Natural killer cell (primary cell): ENCODE results near the gene PCLO. TPM values are rescaled to one million over a fixed set of nuclear protein-coding genes. Genes with fewer than 3 reads are reported as not detected.

Experiments
- ATAC-seq, 3 donors: fragments of 150-1000 bp in 2 of 3; fragments of 200-7000 bp in 1 of 3; cut with Tn5 transposase; 1 replicate in 1 of 3; 2 replicates in 2 of 3; pipeline ENCODE4 v1.10.0; 2021; ENCODE audit warnings: mild to moderate bottlenecking in 2 of 3, moderate library complexity in 2 of 3
- DNase-seq, 2 donors: peaks; one replicate each; pipeline versions ENCODE4 v3.0.0 to v3.0.0-alpha.2; 2013 to 2021; ENCODE audit warnings: mixed read lengths in 1 of 2
- H3K27ac ChIP-seq: one replicate; pipeline ENCODE4 v1.5.1; 2013; ENCODE audit warnings: mild to moderate bottlenecking, low read length
- H3K27me3 ChIP-seq: one replicate; pipeline ENCODE4 v1.6.1; 2013; ENCODE audit warnings: low read length; ENCODE audit not compliant: control insufficient read depth, insufficient read depth
- H3K36me3 ChIP-seq: one replicate; pipeline ENCODE4 v1.6.1; 2013; ENCODE audit warnings: low read length; ENCODE audit not compliant: control insufficient read depth, insufficient read depth
- H3K4me1 ChIP-seq: one replicate; pipeline ENCODE4 v1.6.1; 2013; ENCODE audit warnings: low read length; ENCODE audit not compliant: control insufficient read depth, insufficient read depth
- H3K4me3 ChIP-seq: one replicate; pipeline ENCODE4 v1.5.1; 2013; ENCODE audit warnings: low read length
- H3K9me3 ChIP-seq: one replicate; pipeline ENCODE4 v1.6.1; 2013; ENCODE audit warnings: low read length; ENCODE audit not compliant: control insufficient read depth, insufficient read depth
- H3K27ac Mint-ChIP-seq, 2 donors: one replicate each; pipeline ENCODE4 v1.8.0; 2022; ENCODE audit warnings: mild to moderate bottlenecking in 2 of 2, mixed read lengths in 2 of 2, moderate library complexity in 1 of 2
- H3K27me3 Mint-ChIP-seq, 2 donors: one replicate each; pipeline ENCODE4 v1.8.0; 2022; ENCODE audit warnings: low read depth in 2 of 2, mixed read lengths in 2 of 2
- H3K36me3 Mint-ChIP-seq: one replicate; pipeline ENCODE4 v1.8.0; 2022; ENCODE audit warnings: mixed read lengths
- H3K4me1 Mint-ChIP-seq, 2 donors: one replicate each; pipeline ENCODE4 v1.8.0; 2022; ENCODE audit warnings: mixed read lengths in 2 of 2
- H3K4me3 Mint-ChIP-seq: one replicate; pipeline ENCODE4 v1.8.0; 2022; ENCODE audit warnings: mild to moderate bottlenecking, moderate library complexity, mixed read lengths
- H3K9me3 Mint-ChIP-seq, 2 donors: one replicate each; pipeline ENCODE4 v1.8.0; 2022; ENCODE audit warnings: mixed read lengths in 2 of 2
- WGBS: methylation state at CpG from one replicate; pipeline ENCODE4 v1.1.7; 2013; ENCODE audit warnings: missing lambda C conversion rate; ENCODE audit not compliant: insufficient coverage; 5-methylcytosine and 5-hydroxymethylcytosine counted together
- intact Hi-C: fragments of 100-400 bp; cut with micrococcal nuclease; formaldehyde crosslinking; loops from one replicate; pipeline ENCODE4 v1.14.2; 2022
- total RNA-seq, 4 donors: library from RNA; stranded (reverse); fragments of 120-200 nt in 1 of 4; gene quantifications; one replicate each; pipeline versions ENCODE4 v1.2.3 to v1.2.4, GENCODE V29; 2013 to 2022
- TF ChIP-seq, protein P1 (sequence below): fragments of 200-600 bp; IDR thresholded peaks from one replicate; pipeline ENCODE4 v1.8.0; 2022; ENCODE audit warnings: antibody characterized with exemption

Gene PCLO
- total RNA-seq, 3 donors from 2014 or later (not counting 1 experiment from before 2014, with no cell fraction given): not detected

DNA sequence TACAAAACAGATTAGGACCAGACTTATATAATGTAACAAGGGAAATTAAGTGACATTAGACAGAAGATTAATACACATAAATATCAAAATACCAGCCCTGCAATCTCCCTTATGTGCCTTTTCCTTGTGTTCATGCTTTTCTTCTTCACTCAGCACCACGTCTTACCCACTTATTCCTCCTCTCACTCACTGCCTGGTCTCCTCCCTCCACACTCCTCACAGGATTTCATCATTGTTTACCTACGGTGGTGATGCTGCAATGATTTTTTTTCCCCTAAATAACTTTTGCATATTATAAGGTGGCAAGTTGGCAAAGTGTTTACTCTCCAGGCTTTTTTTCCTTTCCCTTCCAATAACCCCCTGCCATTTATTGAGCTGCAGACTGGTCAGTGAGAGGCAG lies 203.2 kb downstream of the PCLO start:
- intact Hi-C loops: no loop called here

DNA sequence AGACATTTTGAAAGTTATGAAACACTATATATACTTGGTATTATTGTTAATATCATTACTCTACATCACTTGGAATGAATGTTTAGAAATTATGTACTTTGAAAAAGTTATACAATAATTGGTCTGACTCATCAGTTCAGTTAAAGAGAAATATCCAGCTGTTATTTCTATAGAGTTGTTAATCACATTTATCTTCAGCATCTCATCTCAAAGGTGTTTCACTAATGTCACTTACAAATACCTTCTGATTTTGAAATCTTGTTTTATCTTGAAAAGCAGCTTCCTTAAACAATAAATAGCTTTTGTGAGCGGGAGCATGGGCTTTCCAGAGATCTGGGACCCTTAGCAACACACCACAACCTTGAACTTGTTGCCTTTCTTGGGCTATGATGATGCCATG lies 205.2 kb downstream of the PCLO start:
- TF ChIP-seq, protein P1, sequence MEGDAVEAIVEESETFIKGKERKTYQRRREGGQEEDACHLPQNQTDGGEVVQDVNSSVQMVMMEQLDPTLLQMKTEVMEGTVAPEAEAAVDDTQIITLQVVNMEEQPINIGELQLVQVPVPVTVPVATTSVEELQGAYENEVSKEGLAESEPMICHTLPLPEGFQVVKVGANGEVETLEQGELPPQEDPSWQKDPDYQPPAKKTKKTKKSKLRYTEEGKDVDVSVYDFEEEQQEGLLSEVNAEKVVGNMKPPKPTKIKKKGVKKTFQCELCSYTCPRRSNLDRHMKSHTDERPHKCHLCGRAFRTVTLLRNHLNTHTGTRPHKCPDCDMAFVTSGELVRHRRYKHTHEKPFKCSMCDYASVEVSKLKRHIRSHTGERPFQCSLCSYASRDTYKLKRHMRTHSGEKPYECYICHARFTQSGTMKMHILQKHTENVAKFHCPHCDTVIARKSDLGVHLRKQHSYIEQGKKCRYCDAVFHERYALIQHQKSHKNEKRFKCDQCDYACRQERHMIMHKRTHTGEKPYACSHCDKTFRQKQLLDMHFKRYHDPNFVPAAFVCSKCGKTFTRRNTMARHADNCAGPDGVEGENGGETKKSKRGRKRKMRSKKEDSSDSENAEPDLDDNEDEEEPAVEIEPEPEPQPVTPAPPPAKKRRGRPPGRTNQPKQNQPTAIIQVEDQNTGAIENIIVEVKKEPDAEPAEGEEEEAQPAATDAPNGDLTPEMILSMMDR: no peak
- no peaks in the 10 kb centered on the region for H3K4me1 Mint-ChIP-seq
- ATAC-seq (no peak), DNase-seq (no peak)
- H3K9me3 ChIP-seq: no peaks in the 10 kb centered on the region
- H3K27ac ChIP-seq: no peak overlapping the region
- no peaks in the 10 kb centered on the region for H3K4me1 ChIP-seq
- 68% methylated on average over 1 of the region's 1 CpG for WGBS
- no peaks in the 10 kb centered on the region for H3K27me3 Mint-ChIP-seq
- no peak overlapping the region for H3K4me3 ChIP-seq
- H3K27me3 ChIP-seq: no peaks in the 10 kb centered on the region
- H3K36me3 Mint-ChIP-seq: no peaks in the 10 kb centered on the region
- H3K9me3 Mint-ChIP-seq: peaks cover 7 to 8% of the 10 kb centered on the region in 2 donors
- H3K4me3 Mint-ChIP-seq: no peak overlapping the region
- H3K36me3 ChIP-seq: no peaks in the 10 kb centered on the region
- no peak overlapping the region for H3K27ac Mint-ChIP-seq
- intact Hi-C loops: no loop called here

More for the DNA sequence above, 203.2 kb downstream of the PCLO start:
- Mint-ChIP-seq H3K27me3 (no peaks in the 10 kb centered on the region), H3K4me1 (no peaks in the 10 kb centered on the region), H3K9me3 (peaks cover 11 to 15% of the 10 kb centered on the region in 2 donors), H3K27ac (no peak overlapping the region), H3K4me3 (no peak overlapping the region), H3K36me3 (no peaks in the 10 kb centered on the region)
- 84% methylated on average over 2 of the region's 2 CpGs for WGBS
- no peaks in the 10 kb centered on the region for H3K4me1 ChIP-seq
- ATAC-seq (no peak), DNase-seq (no peak)
- H3K36me3 ChIP-seq: no peaks in the 10 kb centered on the region
- no peaks in the 10 kb centered on the region for H3K9me3 ChIP-seq
- no peak overlapping the region for H3K27ac ChIP-seq
- no peaks in the 10 kb centered on the region for H3K27me3 ChIP-seq
- no peak overlapping the region for H3K4me3 ChIP-seq
- TF ChIP-seq, protein P1: no peak

DNA sequence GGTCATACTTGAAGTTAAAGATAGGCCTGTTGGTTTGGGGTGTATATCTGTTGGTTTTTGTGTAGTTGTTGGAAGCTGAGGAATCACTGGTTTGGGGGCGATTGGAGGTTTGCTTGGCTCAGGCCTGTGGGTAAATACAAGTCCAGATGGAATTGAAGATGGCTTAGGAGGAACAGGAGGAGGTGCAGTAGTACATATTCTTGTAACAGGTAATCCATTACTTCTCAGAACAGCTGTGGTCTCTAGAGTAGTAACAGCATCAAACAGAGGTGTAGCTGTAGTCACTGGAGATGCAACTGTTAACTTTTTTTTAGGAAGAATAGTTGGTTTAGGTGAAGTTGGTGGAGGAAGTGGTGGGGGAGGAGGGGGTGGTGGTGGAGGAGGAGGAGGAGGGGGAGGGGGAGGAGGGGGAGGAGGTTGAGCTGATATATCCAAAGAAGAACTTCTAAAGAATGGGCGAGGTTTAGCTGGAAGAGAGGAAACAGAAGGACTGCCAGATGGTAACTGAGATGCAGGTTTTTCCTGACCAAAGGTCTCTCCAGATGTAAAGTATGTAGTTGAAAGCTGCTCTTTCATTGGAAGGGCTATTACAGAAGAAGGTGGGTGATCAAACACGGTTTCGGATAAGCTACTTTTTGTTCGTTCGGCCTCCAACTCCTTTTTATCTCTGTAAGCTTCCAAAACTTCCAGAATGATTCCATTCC lies 209.2 kb downstream of the PCLO start:
- no peak overlapping the region for H3K4me3 Mint-ChIP-seq
- intact Hi-C loops: no loop called here
- 86% methylated on average over 6 of the region's 6 CpGs for WGBS
- H3K4me1 ChIP-seq: no peaks in the 10 kb centered on the region
- peaks cover 12 to 15% of the 10 kb centered on the region in 2 donors for H3K9me3 Mint-ChIP-seq
- H3K27ac ChIP-seq: no peak overlapping the region
- H3K9me3 ChIP-seq: peaks cover 23% of the 10 kb centered on the region
- TF ChIP-seq, protein P1: no peak
- H3K27me3 ChIP-seq: no peaks in the 10 kb centered on the region
- H3K36me3 Mint-ChIP-seq: peaks cover 17% of the 10 kb centered on the region
- no peak overlapping the region for H3K27ac Mint-ChIP-seq
- no peaks in the 10 kb centered on the region for H3K4me1 Mint-ChIP-seq
- no peaks in the 10 kb centered on the region for H3K27me3 Mint-ChIP-seq
- no peak overlapping the region for H3K4me3 ChIP-seq
- DNase-seq: no peak
- no peaks in the 10 kb centered on the region for H3K36me3 ChIP-seq
- no peak for ATAC-seq

DNA sequence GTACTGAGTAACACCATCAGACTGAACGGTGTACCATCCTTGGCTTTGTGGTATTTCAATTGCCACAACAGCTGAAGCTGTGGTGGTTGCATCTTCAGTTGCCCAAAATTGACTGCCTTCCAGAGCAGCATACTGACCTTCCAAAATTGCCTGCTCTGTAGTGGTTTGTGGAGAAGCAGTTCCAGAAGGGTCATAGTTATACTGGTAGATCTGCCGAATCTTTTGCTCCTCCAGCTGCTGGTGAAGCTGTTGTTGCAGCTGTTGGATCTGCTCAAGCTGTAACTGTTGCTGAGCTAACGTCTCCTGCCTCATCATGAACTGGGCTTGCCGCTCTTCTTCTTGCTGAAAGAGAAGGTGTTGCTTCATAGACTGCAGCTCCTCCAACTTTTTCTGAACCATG lies 212.2 kb downstream of the PCLO start:
- Histone ChIP-seq H3K4me1 (no peaks in the 10 kb centered on the region), H3K4me3 (no peak overlapping the region), H3K9me3 (peaks cover 23% of the 10 kb centered on the region), H3K36me3 (no peaks in the 10 kb centered on the region), H3K27me3 (no peaks in the 10 kb centered on the region), H3K27ac (no peak overlapping the region)
- WGBS: 80% methylated on average over 4 of the region's 4 CpGs
- TF ChIP-seq, protein P1: no peak
- H3K4me1 Mint-ChIP-seq: no peaks in the 10 kb centered on the region
- no peak overlapping the region for H3K27ac Mint-ChIP-seq
- no peak overlapping the region for H3K4me3 Mint-ChIP-seq
- DNase-seq (no peak), ATAC-seq (no peak)
- peaks cover 12 to 17% of the 10 kb centered on the region in 2 donors for H3K9me3 Mint-ChIP-seq
- intact Hi-C loops: no loop called here
- no peaks in the 10 kb centered on the region for H3K27me3 Mint-ChIP-seq
- H3K36me3 Mint-ChIP-seq: peaks cover 21% of the 10 kb centered on the region
